GM12878 (cell line): ENCODE results near the gene PC. TPM values are rescaled to one million over a fixed set of nuclear protein-coding genes. Genes with fewer than 3 reads are reported as not detected.

Experiments used
- BACH1 ChIP-seq: fragments of 450-650 bp; IDR thresholded peaks from 2 replicates; pipeline ENCODE4 v1.6.1; 2017; ENCODE audit warnings: mild to moderate bottlenecking, borderline replicate concordance
- CBX5 ChIP-seq: sonication (generic); IDR thresholded peaks from 2 replicates; pipeline ENCODE4 v1.6.1; 2016; ENCODE audit warnings: low read depth, moderate library complexity, mild to moderate bottlenecking, inconsistent platforms
- DPF2 ChIP-seq: fragments of 450-650 bp; IDR thresholded peaks from 2 replicates; pipeline ENCODE4 v1.6.1; 2017; ENCODE audit warnings: mild to moderate bottlenecking
- E2F4 ChIP-seq: IDR thresholded peaks from 2 replicates; pipeline ENCODE4 v1.6.1; 2012; ENCODE audit warnings: low read depth, low read length, improper control_type of control experiment
- FOS ChIP-seq: IDR thresholded peaks from 3 replicates; pipeline ENCODE4 v1.6.1; 2011; ENCODE audit warnings: borderline replicate concordance; ENCODE audit not compliant: insufficient read length; ENCODE audit errors: extremely low read depth
- KAT2A ChIP-seq: conservative IDR thresholded peaks from 2 replicates; pipeline ENCODE4 v1.6.1; 2011; ENCODE audit warnings: low read depth, low read length; ENCODE audit not compliant: control insufficient read depth
- MAX ChIP-seq: IDR thresholded peaks from 2 replicates; pipeline ENCODE4 v1.6.1; 2012; ENCODE audit warnings: low read depth, low read length, improper control_type of control experiment
- MLLT1 ChIP-seq: fragments of 450-650 bp; IDR thresholded peaks from 2 replicates; pipeline ENCODE4 v1.6.1; 2016; ENCODE audit warnings: mild to moderate bottlenecking
- MTA3 ChIP-seq: IDR thresholded peaks from 2 replicates; pipeline ENCODE4 v1.6.1; 2012; ENCODE audit warnings: low read length, inconsistent platforms, borderline replicate concordance
- NFYB ChIP-seq: IDR thresholded peaks from 2 replicates; pipeline ENCODE4 v1.6.1; 2011; ENCODE audit warnings: low read depth, mild to moderate bottlenecking, low read length, improper control_type of control experiment, moderate library complexity; ENCODE audit not compliant: insufficient read depth
- NR2C1 ChIP-seq: fragments of 450-650 bp; IDR thresholded peaks from 2 replicates; pipeline ENCODE4 v1.6.1; 2017; ENCODE audit warnings: antibody characterized with exemption, mild to moderate bottlenecking, moderate library complexity
- PAX5 ChIP-seq: IDR thresholded peaks from 2 replicates; pipeline ENCODE4 v1.6.1; 2011; ENCODE audit warnings: low read depth, low read length, borderline replicate concordance
- POLR2AphosphoS2 ChIP-seq: IDR thresholded peaks from 2 replicates; pipeline ENCODE4 v1.6.1; 2011; ENCODE audit warnings: low read depth, mild to moderate bottlenecking, low read length, improper control_type of control experiment, moderate library complexity
- RAD21 ChIP-seq: IDR thresholded peaks from 2 replicates; pipeline ENCODE4 v1.6.1; 2011; ENCODE audit warnings: mild to moderate bottlenecking, low read depth, low read length, moderate library complexity; ENCODE audit not compliant: insufficient read depth
- RELA ChIP-seq: fragments of 450-650 bp; IDR thresholded peaks from 2 replicates; pipeline ENCODE4 v1.8.0; 2014; ENCODE audit warnings: borderline replicate concordance; ENCODE audit not compliant: partially characterized antibody
- USF1 ChIP-seq: IDR thresholded peaks from 2 replicates; pipeline ENCODE4 v1.6.1; 2011; ENCODE audit warnings: borderline replicate concordance, low read depth, mild to moderate bottlenecking, moderate library complexity, mixed read lengths, low read length; ENCODE audit not compliant: insufficient read depth; ENCODE audit errors: extremely low read length
- USF2 ChIP-seq: IDR thresholded peaks from 2 replicates; pipeline ENCODE4 v1.6.1; 2011; ENCODE audit warnings: low read depth, low read length, improper control_type of control experiment, borderline replicate concordance
- YY1 ChIP-seq: IDR thresholded peaks from 2 replicates; pipeline ENCODE4 v1.6.1; 2011; ENCODE audit warnings: low read depth, mild to moderate bottlenecking, low read length
- ZBTB11 ChIP-seq: fragments of 450-650 bp; formaldehyde crosslinking; IDR thresholded peaks from 2 replicates; pipeline ENCODE4 v1.5.0; 2022; ENCODE audit warnings: mild to moderate bottlenecking, missing genetic modification characterization
- ZNF622 ChIP-seq: fragments of 450-650 bp; IDR thresholded peaks from 2 replicates; pipeline ENCODE4 v1.6.1; 2017; ENCODE audit warnings: mild to moderate bottlenecking, inconsistent platforms
- ZSCAN29 ChIP-seq: fragments of 450-650 bp; IDR thresholded peaks from 2 replicates; pipeline ENCODE4 v1.6.1; 2017; ENCODE audit warnings: mild to moderate bottlenecking, moderate library complexity
- polyA plus RNA-seq, 11 experiments: library from polyadenylated mRNA; depleted of rRNA in 4 of 11; unstranded in 6 of 11; stranded (reverse) in 5 of 11; fragments of >200 nt; fragmentation: Nextera tagmentation in 4 of 11; fragmentation: Illumina TruSeq in 1 of 11; extraction: Ambion mirVana in 4 of 11; extraction: Trizol in 1 of 11; gene quantifications; 1 replicate in 1 of 11; 2 replicates in 10 of 11; pipeline versions ENCODE4 v1.2.1 to v1.2.3, GENCODE V29; 2011 to 2016; ENCODE audit warnings: inconsistent platforms in 2 of 11, missing spikeins in 2 of 11, low read depth in 1 of 11
- total RNA-seq, 4 experiments: library from RNA; depleted of rRNA in 3 of 4; stranded (reverse); fragments of >200 nt in 3 of 4; fragmentation: Illumina TruSeq in 1 of 4; extraction: Trizol in 1 of 4; gene quantifications; 2 replicates each; pipeline versions ENCODE4 v1.2.1 to v1.2.3, GENCODE V29; 2013 to 2021

The PC gene
- total and polyA plus RNA-seq, 10 of the 15 experiments (the other 5 are each of a cell fraction or from before 2014, with no cell fraction given): 0.22 to 10.3 (median 4.5) TPM

- TF ChIP-seq FOS: no peak
- TF ChIP-seq POLR2AphosphoS2: no peak
- no peak for TF ChIP-seq ZBTB11
- TF ChIP-seq USF1: no peak
- TF ChIP-seq PAX5: peak; percentile 92; the same call in 1 of the 2 replicates
- no peak for TF ChIP-seq MAX
- peak; percentile 67; the same call in 1 of the 2 replicates for TF ChIP-seq CBX5
- TF ChIP-seq YY1: no peak
- no peak; the same call in 1 of the 2 replicates for TF ChIP-seq MTA3
- TF ChIP-seq RAD21: peak; percentile 25; the same call in 1 of the 2 replicates
- no peak for TF ChIP-seq ZNF622
- peak; percentile 99 for TF ChIP-seq BACH1
- TF ChIP-seq KAT2A: no peak
- no peak for TF ChIP-seq NR2C1
- TF ChIP-seq NFYB: no peak
- TF ChIP-seq USF2: no peak
- TF ChIP-seq DPF2: peak; percentile 87
- TF ChIP-seq E2F4: no peak
- TF ChIP-seq MLLT1: no peak
- TF ChIP-seq RELA: no peak
- TF ChIP-seq ZSCAN29: no peak
Measured at GRCh38 chr11:66891851-66892660, 66.1 kb downstream of the PC start (continued).
